H1 (cell line): ENCODE measurements around the gene EVI5. TPM values are rescaled to one million over a fixed set of nuclear protein-coding genes. Genes with fewer than 3 reads are reported as not detected.
"Not testable (repeated sequence)": the region's sequence is repeated elsewhere in the genome, so short reads cannot be mapped to it uniquely, and the experiment has no call there.

Experiments
- CTCF ChIA-PET: fragments of 300-600 bp; sonication (Branson Sonifier 250); formaldehyde crosslinking; loops from one replicate; lab custom pipeline; 2021; ENCODE audit not compliant: partially characterized antibody; lab: Charles Lee
- POLR2A ChIA-PET: fragments of 300-600 bp; sonication (Branson Sonifier 250); formaldehyde crosslinking; loops from one replicate; lab custom pipeline; 2021; ENCODE audit warnings: inconsistent platforms; ENCODE audit not compliant: partially characterized antibody; lab: Charles Lee
- DNase-seq, 2 experiments: peaks; one replicate each; pipeline versions ENCODE4 v3.0.0 to v3.0.0-alpha.2; 2010 to 2022; ENCODE audit warnings: low spot score in 2 of 2, low read depth in 1 of 2, mixed read lengths in 1 of 2
- FAIRE-seq: peaks from 2 replicates; lab custom pipeline; 2011; peaks lifted over from hg19 to GRCh38; lab: Jason Lieb, UNC
- H2AFZ ChIP-seq: 2 replicates; pipeline ENCODE4 v1.8.1; 2012; ENCODE audit warnings: low read length, inconsistent platforms
- H2AK5ac ChIP-seq: 2 replicates; pipeline ENCODE4 v1.6.1; 2013; ENCODE audit warnings: low read depth, low read length
- H2BK120ac ChIP-seq: replicated peaks from 2 replicates; pipeline ENCODE3; 2013; ENCODE audit warnings: low read depth, low read length, inconsistent platforms
- H2BK12ac ChIP-seq: 2 replicates; pipeline ENCODE4 v1.6.1; 2013; ENCODE audit warnings: low read depth, low read length
- H2BK15ac ChIP-seq: 2 replicates; pipeline ENCODE4 v1.6.1; 2013; ENCODE audit warnings: low read length
- H2BK20ac ChIP-seq: 2 replicates; pipeline ENCODE4 v1.6.1; 2013; ENCODE audit warnings: low read length
- H2BK5ac ChIP-seq: 2 replicates; pipeline ENCODE4 v1.6.1; 2013; ENCODE audit warnings: low read depth, low read length
- H3K14ac ChIP-seq: 2 replicates; pipeline ENCODE4 v1.6.1; 2013; ENCODE audit warnings: inconsistent platforms; ENCODE audit not compliant: insufficient read length
- H3K18ac ChIP-seq: 2 replicates; pipeline ENCODE4 v1.6.1; 2013; ENCODE audit warnings: low read length; ENCODE audit errors: extremely low read depth
- H3K23ac ChIP-seq: 2 replicates; pipeline ENCODE4 v1.6.1; 2013; ENCODE audit warnings: inconsistent platforms; ENCODE audit not compliant: insufficient read length
- H3K23me2 ChIP-seq: 2 replicates; pipeline ENCODE4 v1.6.1; 2013; ENCODE audit warnings: low read depth, low read length
- H3K27ac ChIP-seq: 2 replicates; pipeline ENCODE4 v1.6.1; 2011; ENCODE audit warnings: low read depth, low read length, inconsistent platforms
- H3K27me3 ChIP-seq, 4 experiments: replicated peaks in 1 of 4; 1 replicate in 1 of 4; 2 replicates in 3 of 4; pipeline versions ENCODE4 v1.6.1 to v1.8.1; 2011 to 2013; ENCODE audit warnings: low read length in 3 of 4, mild to moderate bottlenecking in 3 of 4, inconsistent platforms in 2 of 4, mixed read lengths in 2 of 4, moderate library complexity in 1 of 4; ENCODE audit not compliant: control insufficient read depth in 3 of 4, insufficient read depth in 3 of 4; ENCODE audit errors: extremely low read depth in 1 of 4
- H3K36me3 ChIP-seq, 4 experiments: 2 replicates each; pipeline versions ENCODE4 v1.6.1 to v1.8.1; 2011 to 2013; ENCODE audit warnings: mild to moderate bottlenecking in 4 of 4, low read length in 3 of 4, moderate library complexity in 2 of 4, control low read depth in 1 of 4, inconsistent platforms in 1 of 4; ENCODE audit not compliant: insufficient read depth in 4 of 4, control insufficient read depth in 2 of 4
- H3K4ac ChIP-seq: replicated peaks from 2 replicates; pipeline ENCODE3; 2013; ENCODE audit warnings: low read length, low read depth, mixed read lengths, inconsistent platforms; ENCODE audit not compliant: insufficient read length
- H3K4me1 ChIP-seq, 4 experiments: replicated peaks in 1 of 4; 1 replicate in 1 of 4; 2 replicates in 3 of 4; pipeline versions ENCODE4 v1.6.1 to v1.8.1; 2011 to 2013; ENCODE audit warnings: low read length in 3 of 4, inconsistent platforms in 2 of 4, mixed read lengths in 1 of 4; ENCODE audit not compliant: insufficient read depth in 4 of 4, control insufficient read depth in 3 of 4
- H3K4me2 ChIP-seq, 2 experiments: 2 replicates each; pipeline versions ENCODE4 v1.6.1 to v1.8.1; 2011 to 2013; ENCODE audit warnings: low read depth in 2 of 2, low read length in 2 of 2, control low read depth in 1 of 2, inconsistent platforms in 1 of 2, mild to moderate bottlenecking in 1 of 2; ENCODE audit not compliant: insufficient read depth in 1 of 2
- H3K4me3 ChIP-seq, 4 experiments: fragments of 200-600, 300-600 bp in 1 of 4; sonication (generic), shearing (Covaris generic), sonication (Bioruptor Twin) in 1 of 4; 2 replicates each; pipeline versions ENCODE4 v1.5.1 to v1.8.1; 2011 to 2016; ENCODE audit warnings: low read length in 4 of 4, low read depth in 3 of 4, control low read depth in 2 of 4, inconsistent platforms in 2 of 4, mild to moderate bottlenecking in 2 of 4, mixed read lengths in 1 of 4, moderate library complexity in 1 of 4; ENCODE audit not compliant: insufficient read depth in 2 of 4; ENCODE audit errors: extremely low read depth in 1 of 4
- H3K56ac ChIP-seq: replicated peaks from 2 replicates; pipeline ENCODE3; 2013; ENCODE audit warnings: low read depth, mild to moderate bottlenecking, mixed read lengths, low read length, inconsistent platforms; ENCODE audit not compliant: insufficient read length
- H3K79me1 ChIP-seq: 2 replicates; pipeline ENCODE4 v1.6.1; 2013; ENCODE audit warnings: low read depth, low read length, control low read depth
- H3K79me2 ChIP-seq, 2 experiments: 2 replicates each; pipeline versions ENCODE4 v1.6.1 to v1.8.1; 2012 to 2013; ENCODE audit warnings: low read length in 2 of 2, mild to moderate bottlenecking in 2 of 2, inconsistent platforms in 1 of 2; ENCODE audit not compliant: insufficient read depth in 2 of 2, control insufficient read depth in 1 of 2
- H3K9ac ChIP-seq, 4 experiments: replicated peaks in 1 of 4; 1 replicate in 1 of 4; 2 replicates in 3 of 4; pipeline versions ENCODE4 v1.6.1 to v1.8.1; 2011 to 2013; ENCODE audit warnings: low read depth in 3 of 4, low read length in 3 of 4, control low read depth in 2 of 4, mild to moderate bottlenecking in 2 of 4, moderate library complexity in 2 of 4, inconsistent platforms in 1 of 4; ENCODE audit errors: extremely low read depth in 1 of 4
- H3K9me3 ChIP-seq, 2 experiments: 2 replicates each; pipeline versions ENCODE4 v1.6.1 to v1.8.1; 2012 to 2013; ENCODE audit warnings: mild to moderate bottlenecking in 2 of 2, moderate library complexity in 2 of 2, control low read depth in 1 of 2, inconsistent platforms in 1 of 2, low read depth in 1 of 2, low read length in 1 of 2, mixed read lengths in 1 of 2; ENCODE audit not compliant: insufficient read depth in 2 of 2
- H4K20me1 ChIP-seq, 2 experiments: replicated peaks in 1 of 2; 2 replicates each; pipeline versions ENCODE3 to v1.8.1; 2011 to 2013; ENCODE audit warnings: inconsistent platforms in 2 of 2, low read length in 2 of 2, mild to moderate bottlenecking in 1 of 2; ENCODE audit not compliant: insufficient read depth in 2 of 2, control insufficient read depth in 1 of 2
- H4K5ac ChIP-seq: 2 replicates; pipeline ENCODE4 v1.6.1; 2013; ENCODE audit warnings: low read length, low read depth, mixed read lengths, inconsistent platforms; ENCODE audit not compliant: insufficient read length
- H4K8ac ChIP-seq: 2 replicates; pipeline ENCODE4 v1.8.0; 2013; ENCODE audit warnings: mild to moderate bottlenecking, moderate library complexity, low read length, inconsistent platforms; ENCODE audit not compliant: insufficient read depth; ENCODE audit errors: extremely low read depth
- H4K91ac ChIP-seq: replicated peaks from 2 replicates; pipeline ENCODE3; 2013; ENCODE audit warnings: low read length, mixed read lengths, inconsistent platforms; ENCODE audit not compliant: insufficient read length
- CEBPB ChIP-seq: IDR thresholded peaks from 2 replicates; pipeline ENCODE4 v1.6.1; 2012; ENCODE audit warnings: low read depth, low read length
- EP300 ChIP-seq, 2 experiments: IDR thresholded peaks; 1 replicate in 1 of 2; 2 replicates in 1 of 2; pipeline ENCODE4 v1.6.1; 2011 to 2012; ENCODE audit warnings: low read depth in 2 of 2, low read length in 2 of 2, mild to moderate bottlenecking in 2 of 2, borderline replicate concordance in 1 of 2, inconsistent platforms in 1 of 2, moderate library complexity in 1 of 2
- TEAD4 ChIP-seq: IDR thresholded peaks from 2 replicates; pipeline ENCODE4 v1.6.1; 2012; ENCODE audit warnings: low read depth, low read length, inconsistent platforms, mixed read lengths
- WGBS, 2 experiments: shearing (Covaris generic) in 1 of 2; methylation state at CpG; one replicate each; pipeline versions ENCODE4 v1.1.6 to v1.1.7; 2013 to 2015; ENCODE audit warnings: low lambda C conversion rate in 2 of 2, mixed read lengths in 2 of 2, inconsistent platforms in 1 of 2, low coverage in 1 of 2, missing lambda C conversion rate in 1 of 2; ENCODE audit not compliant: insufficient replicate concordance in 2 of 2, insufficient coverage in 1 of 2, insufficient read length in 1 of 2; ENCODE audit errors: extremely low coverage in 1 of 2, missing lambda C conversion rate in 1 of 2; 5-methylcytosine and 5-hydroxymethylcytosine counted together
- polyA plus RNA-seq, 7 experiments: library from polyadenylated mRNA; depleted of rRNA in 3 of 7; stranded (reverse) in 5 of 7; unstranded in 2 of 7; fragments of >200 nt in 5 of 7; fragments of 200-250 nt in 2 of 7; gene quantifications; 1 replicate in 5 of 7; 2 replicates in 1 of 7; 4 replicates in 1 of 7; pipeline versions ENCODE4 v1.2.1 to v1.2.3, GENCODE V29; 2011 to 2013; ENCODE audit warnings: missing spikeins in 2 of 7, mixed read lengths in 2 of 7
- total RNA-seq: library from RNA; stranded (reverse); fragmentation: NEBNext Ultra II Directional; extraction: Animal tissue kit (Norgen Biotek cat#: 25700); gene quantifications from 2 replicates; pipeline ENCODE4 v1.2.1, GENCODE V29; 2021

Gene EVI5
- total and polyA plus RNA-seq, 2 of the 8 experiments (the other 6 are each of a cell fraction or from before 2014, with no cell fraction given) = 1.7 to 13.7 TPM

GRCh38 chr1:92723713-92724112, 61.2 kb downstream of the EVI5 start:
- H3K9me3 ChIP-seq, POLR2A ChIA-PET, H3K4ac ChIP-seq, H4K91ac ChIP-seq, H2AFZ ChIP-seq, H2BK15ac ChIP-seq, DNase-seq, H3K56ac ChIP-seq, H3K4me3 ChIP-seq, H3K4me1 ChIP-seq, H3K9ac ChIP-seq, H2BK12ac ChIP-seq, H4K8ac ChIP-seq, H3K36me3 ChIP-seq, H3K79me1 ChIP-seq, H2BK20ac ChIP-seq, H3K27me3 ChIP-seq, H3K23me2 ChIP-seq, H3K27ac ChIP-seq, H4K20me1 ChIP-seq, H3K18ac ChIP-seq, H3K4me2 ChIP-seq, H3K14ac ChIP-seq, H2BK5ac ChIP-seq, H4K5ac ChIP-seq, H3K23ac ChIP-seq, H2BK120ac ChIP-seq, H2AK5ac ChIP-seq, H3K79me2 ChIP-seq: not testable (repeated sequence)
- CTCF ChIA-PET = interaction anchor here (1.2 kb wide), 1 partner anchor 21 kb away, joined by 3 read pairs; no protein-coding TSS in a partner anchor
- peak; percentile 80 for FAIRE-seq
- TF ChIP-seq CEBPB = peak; percentile 55
- TF ChIP-seq TEAD4 = peak; percentile 47; the same call in 1 of the 2 replicates
- TF ChIP-seq EP300 (IDR thresholded peaks at IDR 0.05; ENCODE audit: borderline replicate concordance in 1 of 2, low read depth in 2 of 2, low read length in 2 of 2) = peak in 1 of 2 experiments; percentile 42; a peak in 1 of 3 replicates
- 86% methylated on average over 9 of the region's 9 CpGs; no CpG with 5 or more reads in 1 of the 2 experiments for WGBS, 2 experiments
